HCT116 (cell line): ENCODE results near the gene RCAN2. TPM values are rescaled to one million over a fixed set of nuclear protein-coding genes. Genes with fewer than 3 reads are reported as not detected.

ENCODE experiments used
- ATAC-seq: fragments of 200-7000 bp; cut with Tn5 transposase; 2 replicates; pipeline ENCODE4 v1.9.1; 2020; ENCODE audit warnings: mild to moderate bottlenecking, moderate library complexity
- BruUV-seq: library from RNA; stranded (reverse); fragments of 400-500 nt; replicated peaks from 2 replicates; lab custom pipeline; 2021; lab: Mats Ljungman, UMichigan
- CTCF ChIA-PET: fragments of 300-600 bp; sonication (Branson Sonifier 250); formaldehyde crosslinking; loops from one replicate; lab custom pipeline; 2021; ENCODE audit warnings: antibody characterized with exemption; lab: Charles Lee
- POLR2A ChIA-PET: fragments of 300-600, 350-600 bp; sonication (Branson Sonifier 250); formaldehyde crosslinking; loops from one replicate; lab custom pipeline; 2021; ENCODE audit warnings: antibody characterized with exemption; lab: Charles Lee
- RAD21 ChIA-PET, 2 experiments: fragments of 300-600 bp; sonication (Branson Sonifier 250); formaldehyde crosslinking; loops; one replicate each; lab custom pipeline; 2023; ENCODE audit warnings: low total read pairs in 2 of 2; ENCODE audit not compliant: uncharacterized antibody in 2 of 2, unreplicated experiment in 2 of 2, low non-redundant PET in 1 of 2; lab: Charles Lee
- DNase-seq: peaks from one replicate; pipeline ENCODE4 v3.0.0-alpha.2; 2010; ENCODE audit warnings: low read depth, low spot score
- H2AFZ ChIP-seq: fragments of 200-600 bp; shearing (Covaris generic), sonication (generic); 2 replicates; pipeline ENCODE4 v1.6.1; 2017; ENCODE audit warnings: low read depth, mixed run types, mixed read lengths, antibody characterized with exemption, low read length; ENCODE audit not compliant: poor library complexity, severe bottlenecking
- H3K27ac ChIP-seq: 2 replicates; pipeline ENCODE4 v1.5.1; 2012; ENCODE audit warnings: low read depth, low read length
- H3K27me3 ChIP-seq: fragments of 200-600 bp; sonication (generic); 2 replicates; pipeline ENCODE4 v1.6.1; 2016; ENCODE audit warnings: mixed run types, low read length, mixed read lengths; ENCODE audit not compliant: insufficient read depth
- H3K36me3 ChIP-seq, 2 experiments: fragments of 200-500 bp in 1 of 2; fragments of 200-600 bp in 1 of 2; sonication (Bioruptor generic) in 1 of 2; sonication (generic) in 1 of 2; 2 replicates each; pipeline versions ENCODE4 v1.5.1 to v1.6.1; 2014 to 2016; ENCODE audit warnings: low read length in 2 of 2, inconsistent platforms in 1 of 2, mixed read lengths in 1 of 2, mixed run types in 1 of 2; ENCODE audit not compliant: insufficient read depth in 2 of 2, control insufficient read depth in 1 of 2
- H3K4me1 ChIP-seq, 2 experiments: fragments of 200-600 bp in 1 of 2; sonication (generic) in 1 of 2; 2 replicates each; pipeline versions ENCODE4 v1.5.1 to v1.6.1; 2012 to 2017; ENCODE audit warnings: low read length in 2 of 2, inconsistent platforms in 1 of 2, mild to moderate bottlenecking in 1 of 2, mixed read lengths in 1 of 2, mixed run types in 1 of 2, moderate library complexity in 1 of 2; ENCODE audit not compliant: insufficient read depth in 2 of 2, control insufficient read depth in 1 of 2
- H3K4me2 ChIP-seq: fragments of 200-600 bp; sonication (generic); 2 replicates; pipeline ENCODE4 v1.6.1; 2017; ENCODE audit warnings: mixed run types, low read length, mixed read lengths
- H3K4me3 ChIP-seq, 2 experiments: fragments of 200-600 bp in 1 of 2; sonication (generic) in 1 of 2; replicated peaks in 1 of 2; 2 replicates each; pipeline ENCODE4 v1.5.1; 2011 to 2016; ENCODE audit warnings: low read length in 2 of 2, control low read depth in 1 of 2, low read depth in 1 of 2, mild to moderate bottlenecking in 1 of 2, mixed read lengths in 1 of 2, mixed run types in 1 of 2
- H3K79me2 ChIP-seq: fragments of 200-600 bp; sonication (generic); 2 replicates; pipeline ENCODE4 v1.6.1; 2017; ENCODE audit warnings: mild to moderate bottlenecking, mixed run types, low read length, moderate library complexity, mixed read lengths; ENCODE audit not compliant: insufficient read depth
- H3K9ac ChIP-seq: fragments of 200-600 bp; sonication (generic); 2 replicates; pipeline ENCODE4 v1.6.1; 2016; ENCODE audit warnings: low read length, mixed read lengths
- H3K9me2 ChIP-seq: fragments of 200-600 bp; sonication (generic), shearing (Covaris generic); 2 replicates; pipeline ENCODE4 v1.6.1; 2017; ENCODE audit warnings: mixed run types, mild to moderate bottlenecking, moderate library complexity; ENCODE audit not compliant: insufficient read depth
- H3K9me3 ChIP-seq, 2 experiments: fragments of 200-500 bp in 1 of 2; fragments of 200-600 bp in 1 of 2; sonication (Bioruptor generic) in 1 of 2; sonication (generic) in 1 of 2; 2 replicates each; pipeline ENCODE4 v1.6.1; 2014 to 2017; ENCODE audit warnings: low read length in 2 of 2, mixed read lengths in 2 of 2, inconsistent platforms in 1 of 2, low read depth in 1 of 2, mild to moderate bottlenecking in 1 of 2, mixed run types in 1 of 2, moderate library complexity in 1 of 2; ENCODE audit not compliant: control insufficient read depth in 1 of 2, insufficient read depth in 1 of 2
- H4K20me1 ChIP-seq: fragments of 200-600 bp; sonication (generic), shearing (Covaris generic); 2 replicates; pipeline ENCODE4 v1.6.1; 2017; ENCODE audit warnings: mixed run types, mild to moderate bottlenecking, moderate library complexity; ENCODE audit not compliant: insufficient read depth
- ATF3 ChIP-seq: IDR thresholded peaks from 2 replicates; pipeline ENCODE4 v1.6.1; 2012
- CEBPB ChIP-seq: IDR thresholded peaks from 2 replicates; pipeline ENCODE4 v1.6.1; 2012; ENCODE audit warnings: low read depth
- CTCF ChIP-seq, 3 experiments: fragments of 200-600 bp in 1 of 3; sonication (generic) in 1 of 3; IDR thresholded peaks in 2 of 3; conservative IDR thresholded peaks in 1 of 3; 2 replicates each; pipeline ENCODE4 v1.5.1; 2012 to 2017; ENCODE audit warnings: low read depth in 2 of 3, low read length in 2 of 3, antibody characterized with exemption in 1 of 3, borderline replicate concordance in 1 of 3, control low read depth in 1 of 3, mild to moderate bottlenecking in 1 of 3, mixed read lengths in 1 of 3, mixed run types in 1 of 3, moderate library complexity in 1 of 3; ENCODE audit not compliant: insufficient read depth in 1 of 3
- EGR1 ChIP-seq: IDR thresholded peaks from 2 replicates; pipeline ENCODE4 v1.6.1; 2012; ENCODE audit warnings: low read depth
- EZH2phosphoT487 ChIP-seq: fragments of 200-600 bp; IDR thresholded peaks from 2 replicates; pipeline ENCODE4 v1.6.1; 2018; ENCODE audit warnings: antibody characterized with exemption, borderline replicate concordance
- MAX ChIP-seq: IDR thresholded peaks from 2 replicates; pipeline ENCODE4 v1.6.1; 2012
- SRF ChIP-seq: IDR thresholded peaks from 2 replicates; pipeline ENCODE4 v1.6.1; 2012; ENCODE audit warnings: low read depth
- intact Hi-C: fragments of 100-400 bp; cut with micrococcal nuclease; formaldehyde crosslinking; loops from 2 replicates; pipeline ENCODE4 v1.10.0; 2022
- total RNA-seq: library from RNA; stranded (reverse); gene quantifications from one replicate; pipeline ENCODE4 v1.2.1, GENCODE V29; 2021; ENCODE audit not compliant: unreplicated experiment

Gene RCAN2
- total RNA-seq, 1 experiment from 2014 or later: 0.57 TPM

GRCh38 chr6:46392294-46392693 lies 99.0 kb downstream of the RCAN2 start:
- Histone ChIP-seq H3K27me3 (no peaks in the 10 kb centered on the region), H3K9me3 (no peaks in the 10 kb centered on the region), H3K9me2 (no peaks in the 10 kb centered on the region), H3K4me1 (no peaks in the 10 kb centered on the region), H3K79me2 (no peaks in the 10 kb centered on the region), H4K20me1 (no peaks in the 10 kb centered on the region), H3K27ac (no peak overlapping the region), H3K4me3 (no peak overlapping the region), H2AFZ (no peak overlapping the region), H3K36me3 (no peaks in the 10 kb centered on the region), H3K9ac (no peak overlapping the region), H3K4me2 (no peak overlapping the region)
- no peak for DNase-seq
- ChIA-PET CTCF (no interaction called here), POLR2A (no interaction called here), RAD21 (no interaction called here)
- ATAC-seq: no peak
- no TSS peak for BruUV-seq
- TF ChIP-seq CTCF (IDR thresholded peaks at IDR 0.05 in 2 of 3, conservative IDR thresholded peaks at IDR 0.05 in 1 of 3; ENCODE audit: borderline replicate concordance in 1 of 3, insufficient read depth in 1 of 3, low read depth in 2 of 3, low read length in 2 of 3) (no peak), EZH2phosphoT487 (no peak), EGR1 (no peak), ATF3 (no peak), MAX (no peak), SRF (no peak), CEBPB (no peak)
- intact Hi-C loops: no loop called here
